Measurements from ENCODE around the gene SCAF4.

The SCAF4 gene

DNA sequence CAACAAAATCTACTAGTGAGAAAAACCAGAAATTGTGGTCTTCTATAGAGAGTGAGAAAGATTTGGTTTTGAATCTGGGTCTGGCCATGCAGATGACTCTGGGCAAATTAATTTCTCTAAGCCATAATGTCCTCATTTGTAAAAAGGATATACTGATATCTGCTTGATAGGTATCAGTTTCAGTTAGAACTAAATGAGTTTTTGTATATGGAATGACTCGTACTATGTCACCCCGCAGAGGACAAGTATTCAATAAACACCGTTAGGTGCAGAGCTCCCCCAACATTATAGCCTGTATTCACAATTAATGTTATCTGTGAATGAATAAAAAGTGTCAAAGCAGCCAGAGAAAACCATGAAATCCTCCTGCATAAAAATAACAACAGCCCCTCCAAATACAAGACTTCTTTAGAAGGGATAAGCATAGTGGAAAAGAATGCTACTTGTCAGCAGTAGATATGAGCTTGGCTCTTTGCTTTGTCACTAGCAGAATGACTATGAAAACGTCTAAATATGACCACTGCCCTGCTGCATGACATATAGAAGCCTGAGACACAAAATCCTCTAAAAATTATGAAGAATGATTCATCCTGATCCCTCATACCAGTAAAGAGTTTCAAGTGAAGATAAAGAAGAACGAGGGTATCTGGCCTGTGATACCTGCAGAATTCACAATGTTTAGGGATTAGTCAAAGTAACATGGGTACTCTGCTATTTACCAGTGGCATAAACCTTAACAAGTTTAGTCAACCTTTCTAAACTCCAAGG is 17.8 kb downstream of the SCAF4 start:
- H3K9me3 ChIP-seq (ENCODE audit: control insufficient read depth, low read length) = no peaks in the 10 kb centered on the region
- no peak overlapping the region for H2AFZ ChIP-seq
- TF ChIP-seq, protein P1, sequence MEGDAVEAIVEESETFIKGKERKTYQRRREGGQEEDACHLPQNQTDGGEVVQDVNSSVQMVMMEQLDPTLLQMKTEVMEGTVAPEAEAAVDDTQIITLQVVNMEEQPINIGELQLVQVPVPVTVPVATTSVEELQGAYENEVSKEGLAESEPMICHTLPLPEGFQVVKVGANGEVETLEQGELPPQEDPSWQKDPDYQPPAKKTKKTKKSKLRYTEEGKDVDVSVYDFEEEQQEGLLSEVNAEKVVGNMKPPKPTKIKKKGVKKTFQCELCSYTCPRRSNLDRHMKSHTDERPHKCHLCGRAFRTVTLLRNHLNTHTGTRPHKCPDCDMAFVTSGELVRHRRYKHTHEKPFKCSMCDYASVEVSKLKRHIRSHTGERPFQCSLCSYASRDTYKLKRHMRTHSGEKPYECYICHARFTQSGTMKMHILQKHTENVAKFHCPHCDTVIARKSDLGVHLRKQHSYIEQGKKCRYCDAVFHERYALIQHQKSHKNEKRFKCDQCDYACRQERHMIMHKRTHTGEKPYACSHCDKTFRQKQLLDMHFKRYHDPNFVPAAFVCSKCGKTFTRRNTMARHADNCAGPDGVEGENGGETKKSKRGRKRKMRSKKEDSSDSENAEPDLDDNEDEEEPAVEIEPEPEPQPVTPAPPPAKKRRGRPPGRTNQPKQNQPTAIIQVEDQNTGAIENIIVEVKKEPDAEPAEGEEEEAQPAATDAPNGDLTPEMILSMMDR (IDR thresholded peaks at IDR 0.05) = no peak
- H3K79me2 ChIP-seq = peaks cover 17% of the 10 kb centered on the region
- H3K27ac ChIP-seq = no peak overlapping the region
- H3K4me2 ChIP-seq (ENCODE audit: low read length) = no peak overlapping the region
- no peaks in the 10 kb centered on the region for H3K4me1 ChIP-seq
- no peak overlapping the region for H3K9ac ChIP-seq
- no peak overlapping the region for H3K4me3 ChIP-seq (ENCODE audit: low read depth, low read length)
- H3K27me3 ChIP-seq (ENCODE audit: control insufficient read depth, insufficient read depth, low read length) = no peaks in the 10 kb centered on the region
- H3K36me3 ChIP-seq (ENCODE audit: control insufficient read depth, insufficient read depth, low read length) = no peaks in the 10 kb centered on the region

DNA sequence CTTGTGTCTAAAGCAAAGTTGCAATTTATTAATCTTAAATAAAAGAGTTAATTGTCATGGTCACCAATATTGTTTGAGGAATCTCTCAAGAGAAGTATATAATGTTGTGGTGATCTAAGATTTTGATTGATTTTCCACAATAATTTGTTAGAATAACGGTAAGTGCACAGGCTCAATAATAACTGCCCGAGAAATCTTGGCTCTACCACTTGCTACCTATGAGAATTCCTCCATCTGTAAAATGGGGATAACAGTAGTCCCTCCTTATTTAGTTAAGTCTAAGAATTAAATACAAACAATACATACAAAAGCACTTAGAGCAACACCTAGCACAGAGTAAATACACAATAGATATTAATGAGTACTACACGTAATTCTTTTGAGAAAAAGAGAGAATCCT is 18.8 kb downstream of the SCAF4 start:
- no peak overlapping the region for H3K4me2 ChIP-seq (ENCODE audit: low read length)
- no peaks in the 10 kb centered on the region for H3K36me3 ChIP-seq (ENCODE audit: control insufficient read depth, insufficient read depth, low read length)
- H3K4me1 ChIP-seq = no peaks in the 10 kb centered on the region
- H2AFZ ChIP-seq = no peak overlapping the region
- TF ChIP-seq, protein P1 (IDR thresholded peaks at IDR 0.05) = no peak
- H3K27ac ChIP-seq = no peak overlapping the region
- peaks cover 7% of the 10 kb centered on the region for H3K79me2 ChIP-seq
- H3K27me3 ChIP-seq (ENCODE audit: control insufficient read depth, insufficient read depth, low read length) = no peaks in the 10 kb centered on the region
- no peak overlapping the region for H3K9ac ChIP-seq
- no peaks in the 10 kb centered on the region for H3K9me3 ChIP-seq (ENCODE audit: control insufficient read depth, low read length)
- H3K4me3 ChIP-seq (ENCODE audit: low read depth, low read length) = no peak overlapping the region

DNA sequence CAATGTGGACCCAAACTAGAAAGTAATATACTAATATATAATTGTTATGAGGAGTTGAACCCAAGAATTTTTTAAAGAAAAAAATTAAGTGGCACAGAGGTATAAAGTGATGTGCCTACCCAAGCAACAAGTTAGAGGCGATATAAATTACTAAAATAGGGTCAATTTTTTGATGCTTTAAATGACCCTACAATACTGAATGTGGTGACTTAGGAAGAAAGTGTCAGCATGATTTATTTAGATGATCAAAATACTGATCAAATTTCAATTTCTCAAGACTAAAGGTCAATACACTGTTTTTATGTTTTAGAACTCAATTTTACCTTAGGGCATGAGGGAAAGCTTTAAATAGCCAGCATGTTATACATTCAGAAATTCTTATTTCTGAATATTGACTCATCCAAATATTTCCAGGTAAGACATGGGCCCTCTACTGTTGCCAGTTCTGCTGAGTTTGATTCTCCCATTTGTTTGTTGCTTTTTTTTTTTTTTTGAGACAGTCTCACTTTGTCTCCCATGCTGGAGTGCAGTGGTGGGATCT is 20.1 kb downstream of the SCAF4 start:
- H3K4me2 ChIP-seq (ENCODE audit: low read length) = no peak overlapping the region
- peaks cover 8% of the 10 kb centered on the region for H3K79me2 ChIP-seq
- no peak overlapping the region for H2AFZ ChIP-seq
- H3K9me3 ChIP-seq (ENCODE audit: control insufficient read depth, low read length) = no peaks in the 10 kb centered on the region
- no peaks in the 10 kb centered on the region for H3K27me3 ChIP-seq (ENCODE audit: control insufficient read depth, insufficient read depth, low read length)
- no peaks in the 10 kb centered on the region for H3K4me1 ChIP-seq
- H3K9ac ChIP-seq = no peak overlapping the region
- no peak overlapping the region for H3K4me3 ChIP-seq (ENCODE audit: low read depth, low read length)
- no peaks in the 10 kb centered on the region for H3K36me3 ChIP-seq (ENCODE audit: control insufficient read depth, insufficient read depth, low read length)
- H3K27ac ChIP-seq = no peak overlapping the region
- TF ChIP-seq, protein P1 (IDR thresholded peaks at IDR 0.05) = no peak

DNA sequence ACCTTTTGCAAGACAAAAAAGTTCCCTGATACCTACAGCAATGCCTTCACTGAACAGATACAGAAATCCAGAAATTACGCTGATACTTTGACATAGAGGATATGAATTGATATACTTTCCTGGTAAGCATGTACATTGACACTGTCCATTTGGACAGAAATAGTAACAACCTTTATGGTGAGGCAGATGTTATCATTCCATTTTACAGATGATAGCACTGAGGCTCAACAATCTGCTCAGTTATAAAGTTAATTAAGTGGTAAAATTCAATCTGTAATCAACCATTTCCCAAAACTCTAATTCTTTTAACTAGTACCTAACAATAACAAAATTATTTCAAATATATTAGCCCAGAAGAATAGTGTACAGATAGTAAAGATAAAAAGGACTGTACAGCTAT is 20.6 kb downstream of the SCAF4 start:
- H3K9me3 ChIP-seq (ENCODE audit: control insufficient read depth, low read length) = no peaks in the 10 kb centered on the region
- no peaks in the 10 kb centered on the region for H3K4me1 ChIP-seq
- H3K27ac ChIP-seq = no peak overlapping the region

More for the DNA sequence above, 20.6 kb downstream of the SCAF4 start:
- Histone ChIP-seq H3K36me3 (ENCODE audit: control insufficient read depth, insufficient read depth, low read length) (no peaks in the 10 kb centered on the region), H3K4me3 (ENCODE audit: low read depth, low read length) (no peak overlapping the region), H2AFZ (no peak overlapping the region), H3K79me2 (peaks cover 11% of the 10 kb centered on the region), H3K9ac (no peak overlapping the region), H3K27me3 (ENCODE audit: control insufficient read depth, insufficient read depth, low read length) (no peaks in the 10 kb centered on the region), H3K4me2 (ENCODE audit: low read length) (no peak overlapping the region)
- TF ChIP-seq, protein P1 (IDR thresholded peaks at IDR 0.05) = no peak

All from parathyroid adenoma (tissue), 2 donors.